GM21529 (cell line): ENCODE measurements around the gene SKOR1.

Experiments used
- ATAC-seq: cut with Tn5 transposase; IDR thresholded peaks from one replicate; pipeline ENCODE4 v1.9.1; 2021; ENCODE audit not compliant: unreplicated experiment

The SKOR1 gene

GRCh38 chr15:67850994-67851571 is 25.8 kb downstream of the SKOR1 start:
- no peak for ATAC-seq

GRCh38 chr15:67852418-67852817 is 27.1 kb downstream of the SKOR1 start:
- no peak for ATAC-seq

GRCh38 chr15:67853454-67853853 is 28.1 kb downstream of the SKOR1 start:
- ATAC-seq: no peak

GRCh38 chr15:67854358-67854757 is 29.0 kb downstream of the SKOR1 start:
- no peak for ATAC-seq

- no peak for ATAC-seq
Measured at GRCh38 chr15:67855842-67856241, 30.5 kb downstream of the SKOR1 start.

- ATAC-seq: no peak
Measured at GRCh38 chr15:67857220-67857619, 31.9 kb downstream of the SKOR1 start.

- ATAC-seq: no peak
Measured at GRCh38 chr15:67859331-67859946, 34.1 kb downstream of the SKOR1 start.

GRCh38 chr15:67861983-67862382 is 36.7 kb downstream of the SKOR1 start:
- ATAC-seq: no peak

- no peak for ATAC-seq
Measured at GRCh38 chr15:67862750-67863441, 37.6 kb downstream of the SKOR1 start.

GRCh38 chr15:67863442-67863987 is 38.2 kb downstream of the SKOR1 start:
- peak; percentile 76 for ATAC-seq

- no peak for ATAC-seq
Measured at GRCh38 chr15:67865331-67865730, 40.0 kb downstream of the SKOR1 start.

- no peak for ATAC-seq
Measured at GRCh38 chr15:67865766-67866165, 40.5 kb downstream of the SKOR1 start.

- ATAC-seq: no peak
Measured at GRCh38 chr15:67869701-67870100, 44.4 kb downstream of the SKOR1 start.

- no peak for ATAC-seq
Measured at GRCh38 chr15:67870868-67871408, 45.6 kb downstream of the SKOR1 start.

- no peak for ATAC-seq
Measured at GRCh38 chr15:67873777-67874176, 48.5 kb downstream of the SKOR1 start.

- ATAC-seq: no peak
Measured at GRCh38 chr15:67878712-67879206, 53.5 kb downstream of the SKOR1 start.

GRCh38 chr15:67879440-67880129 is 54.3 kb downstream of the SKOR1 start:
- no peak for ATAC-seq

GRCh38 chr15:67880651-67881182 is 55.4 kb downstream of the SKOR1 start:
- no peak for ATAC-seq

- ATAC-seq: no peak
Measured at GRCh38 chr15:67882487-67883233, 57.4 kb downstream of the SKOR1 start.

- no peak for ATAC-seq
Measured at GRCh38 chr15:67883234-67883773, 58.0 kb downstream of the SKOR1 start.
